Gastrocnemius medialis (tissue), 4 donors: ENCODE measurements around the gene SLC2A1. TPM values are rescaled to one million over a fixed set of nuclear protein-coding genes. Genes with fewer than 3 reads are reported as not detected.

Experiments used
- ATAC-seq, 2 donors: fragments of 150-250 bp; one replicate each; pipeline ENCODE4 v1.9.1; 2016
- DNase-seq, 2 donors: peaks; one replicate each; pipeline ENCODE4 v3.0.0-alpha.2; 2019
- H3K27ac ChIP-seq, 4 donors: fragments of 200-600 bp; sonication (generic); 1 replicate in 1 of 4; 2 replicates in 3 of 4; pipeline ENCODE4 v1.5.1; 2016 to 2018; ENCODE audit warnings: mild to moderate bottlenecking in 2 of 4, moderate library complexity in 1 of 4
- H3K27me3 ChIP-seq, 3 donors: fragments of 200-600 bp; sonication (generic) in 2 of 3; 1 replicate in 1 of 3; 2 replicates in 2 of 3; pipeline versions ENCODE4 v1.5.1 to v1.6.0; 2016 to 2019; ENCODE audit warnings: mild to moderate bottlenecking in 1 of 3, moderate library complexity in 1 of 3
- H3K36me3 ChIP-seq, 2 donors: fragments of 200-600 bp; sonication (generic) in 1 of 2; one replicate each; pipeline ENCODE4 v1.5.1; 2017 to 2018
- H3K4me1 ChIP-seq, 2 donors: fragments of 200-600 bp; sonication (generic) in 1 of 2; one replicate each; pipeline ENCODE4 v1.5.1; 2016 to 2017; ENCODE audit warnings: mild to moderate bottlenecking in 2 of 2
- H3K4me3 ChIP-seq, 4 donors: fragments of 200-600 bp; sonication (generic) in 3 of 4; 1 replicate in 1 of 4; 2 replicates in 3 of 4; pipeline ENCODE4 v1.5.1; 2016 to 2019; ENCODE audit warnings: mild to moderate bottlenecking in 2 of 4
- H3K9me3 ChIP-seq, 3 donors: fragments of 200-600 bp; sonication (generic) in 2 of 3; 1 replicate in 1 of 3; 2 replicates in 2 of 3; pipeline ENCODE4 v1.5.1; 2016 to 2019
- CTCF ChIP-seq, 5 experiments: fragments of 450-650 bp in 3 of 5; fragments of 200-600 bp in 2 of 5; sonication (generic) in 2 of 5; IDR thresholded peaks in 4 of 5; conservative IDR thresholded peaks in 1 of 5; 1 replicate in 4 of 5; 2 replicates in 1 of 5; pipeline ENCODE4 v1.5.1; 2016 to 2019; ENCODE audit warnings: antibody characterized with exemption in 5 of 5, mild to moderate bottlenecking in 3 of 5, moderate library complexity in 3 of 5
- POLR2A ChIP-seq, 2 donors: fragments of 450-650 bp; IDR thresholded peaks; one replicate each; pipeline ENCODE4 v1.6.1; 2017; ENCODE audit warnings: antibody characterized with exemption in 2 of 2, mild to moderate bottlenecking in 2 of 2, moderate library complexity in 2 of 2
- in situ Hi-C, 4 donors: fragments of 200-750 bp; cut with MboI; loops; one replicate each; pipeline versions ENCODE4 v1.15.0 to v1.8.0; 2017; ENCODE audit warnings: low sequenced_read_pairs in 4 of 4
- intact Hi-C: fragments of 100-400 bp; cut with DNase I; formaldehyde crosslinking; loops from one replicate; pipeline ENCODE4 v1.15.1; 2023; ENCODE audit warnings: low total_unique reads
- total RNA-seq, 4 donors: library from RNA; depleted of rRNA; stranded (reverse); fragments of >200 nt; gene quantifications; one replicate each; pipeline versions ENCODE4 v1.1.0 to v1.2.3, GENCODE V29; 2016

Gene SLC2A1
- total RNA-seq, 4 donors from 2014 or later = 6.3 to 16.1 (median 9.4) TPM

GRCh38 chr1:42941640-42942330, 16.9 kb downstream of the SLC2A1 start:
- TF ChIP-seq POLR2A (IDR thresholded peaks at IDR 0.05) = no peak
- TF ChIP-seq CTCF (IDR thresholded peaks at IDR 0.05 in 4 of 5, conservative IDR thresholded peaks at IDR 0.05 in 1 of 5) = no peak
- Histone ChIP-seq H3K27me3 (no peaks in the 10 kb centered on the region), H3K27ac (peak overlapping the region; percentile 15 to 54 (median 30)), H3K4me1 (peaks cover 7 to 33% of the 10 kb centered on the region in 2 donors), H3K9me3 (no peaks in the 10 kb centered on the region), H3K4me3 (no peak overlapping the region), H3K36me3 (no peaks in the 10 kb centered on the region)
- DNase-seq = peak in 1 of 2 donors; percentile 72
- intact Hi-C loops (no loop called here), in situ Hi-C loops (no loop called here)
- peak; percentile 40 to 43 for ATAC-seq

GRCh38 chr1:42940851-42941639, 17.6 kb downstream of the SLC2A1 start:
- Histone ChIP-seq H3K4me3 (no peak overlapping the region), H3K9me3 (no peaks in the 10 kb centered on the region), H3K4me1 (peaks cover 7 to 31% of the 10 kb centered on the region in 2 donors), H3K27me3 (no peaks in the 10 kb centered on the region), H3K27ac (peak overlapping the region in 3 of 4 donors; percentile 15 to 60 (median 35)), H3K36me3 (no peaks in the 10 kb centered on the region)
- ATAC-seq (no peak), DNase-seq (no peak)
- intact Hi-C loops (no loop called here), in situ Hi-C loops (no loop called here)
- TF ChIP-seq CTCF (IDR thresholded peaks at IDR 0.05 in 4 of 5, conservative IDR thresholded peaks at IDR 0.05 in 1 of 5) = no peak
- TF ChIP-seq POLR2A (IDR thresholded peaks at IDR 0.05) = no peak

GRCh38 chr1:42938645-42939615, 19.7 kb downstream of the SLC2A1 start:
- in situ Hi-C loops = no loop called here
- ATAC-seq (no peak), DNase-seq (no peak)
- intact Hi-C loops = no loop called here
- no peak overlapping the region for H3K27ac ChIP-seq
- TF ChIP-seq POLR2A (IDR thresholded peaks at IDR 0.05) = no peak
- TF ChIP-seq CTCF (IDR thresholded peaks at IDR 0.05 in 4 of 5, conservative IDR thresholded peaks at IDR 0.05 in 1 of 5) = no peak
- H3K27me3 ChIP-seq = no peaks in the 10 kb centered on the region
- H3K4me3 ChIP-seq = no peak overlapping the region
- H3K36me3 ChIP-seq = no peaks in the 10 kb centered on the region
- H3K9me3 ChIP-seq = no peaks in the 10 kb centered on the region
- H3K4me1 ChIP-seq = peaks cover 7 to 31% of the 10 kb centered on the region in 2 donors

- no peaks in the 10 kb centered on the region for H3K27me3 ChIP-seq
- H3K27ac ChIP-seq = peak overlapping the region in 1 of 4 donors; percentile 2
- peaks cover 7 to 27% of the 10 kb centered on the region in 2 donors for H3K4me1 ChIP-seq
- H3K36me3 ChIP-seq = no peaks in the 10 kb centered on the region
- TF ChIP-seq CTCF (IDR thresholded peaks at IDR 0.05 in 4 of 5, conservative IDR thresholded peaks at IDR 0.05 in 1 of 5) = no peak
- no peak for TF ChIP-seq POLR2A (IDR thresholded peaks at IDR 0.05)
- DNase-seq = no peak
- in situ Hi-C loops = no loop called here
- no peak for ATAC-seq
- H3K4me3 ChIP-seq = no peak overlapping the region
- intact Hi-C loops = no loop called here
- no peaks in the 10 kb centered on the region for H3K9me3 ChIP-seq
Observed at GRCh38 chr1:42937836-42938644, 20.6 kb downstream of the SLC2A1 start.
